A204.1 (cell line): Measurements from ENCODE around the gene C1orf198.

ENCODE experiments used
- FAIRE-seq: peaks from 2 replicates; lab custom pipeline; 2012; peaks lifted over from hg19 to GRCh38; lab: Jason Lieb, UNC

Gene C1orf198

DNA sequence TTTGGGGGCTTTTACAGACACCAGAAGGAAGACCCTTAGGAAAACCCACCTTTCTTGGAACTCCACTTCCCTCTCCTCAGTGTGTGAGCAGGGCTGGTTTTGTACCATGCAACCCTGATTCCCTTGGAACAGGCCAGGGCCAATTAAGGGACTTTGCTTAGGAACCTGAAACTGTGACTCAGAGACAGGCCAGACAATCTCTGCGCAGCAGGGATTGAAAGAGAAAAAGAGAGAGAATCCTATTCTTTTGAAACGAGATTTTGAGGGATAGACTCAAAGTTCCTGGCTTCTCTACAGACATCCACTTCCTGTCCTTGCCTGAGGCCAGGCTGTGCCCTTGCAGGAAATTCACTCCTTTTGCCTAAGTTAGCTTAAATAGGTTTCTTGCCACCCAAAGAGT is 23.1 kb upstream of the C1orf198 start:
- FAIRE-seq = no peak

GRCh38 chr1:230884646-230885045 is 16.3 kb upstream of the C1orf198 start:
- FAIRE-seq = no peak

GRCh38 chr1:230883967-230884366 is 15.6 kb upstream of the C1orf198 start:
- FAIRE-seq = no peak

- no peak for FAIRE-seq
These were observed 11.5 kb upstream of the C1orf198 start for GRCh38 chr1:230879778-230880177.

- no peak for FAIRE-seq
These were observed 10.3 kb upstream of the C1orf198 start for GRCh38 chr1:230878591-230878990.

DNA sequence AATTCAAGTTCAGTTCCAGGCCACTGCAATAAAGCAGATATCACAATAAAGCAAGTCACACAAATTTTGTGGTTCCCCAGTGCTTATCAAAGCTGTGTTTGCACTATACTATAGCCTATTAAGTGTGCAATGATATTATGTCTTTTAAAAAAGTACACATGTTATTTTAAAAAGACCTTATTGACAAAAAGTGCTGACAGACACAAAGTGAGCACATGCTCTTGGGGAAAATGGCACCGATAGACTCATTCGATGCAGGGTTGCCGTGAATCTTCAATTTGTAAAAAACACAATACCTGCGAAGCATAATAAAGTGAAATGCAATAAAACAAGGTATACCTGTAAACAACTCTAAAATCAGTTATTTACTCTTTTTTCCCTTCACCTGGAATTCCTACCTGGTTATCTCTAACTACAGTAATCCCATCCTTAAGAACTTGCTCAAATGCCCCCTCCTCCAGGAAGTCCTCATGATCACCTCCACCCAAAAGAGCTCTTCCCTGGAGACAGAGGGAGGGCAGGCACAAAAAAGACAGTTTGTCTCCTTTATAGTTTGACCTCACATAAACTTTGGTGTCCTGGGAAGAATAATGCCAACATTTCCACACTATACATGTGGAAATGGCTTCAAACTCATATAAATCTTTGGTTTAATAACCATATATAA is 9.7 kb upstream of the C1orf198 start:
- no peak for FAIRE-seq

GRCh38 chr1:230877146-230877923 is 9.0 kb upstream of the C1orf198 start:
- FAIRE-seq = no peak

- no peak for FAIRE-seq
These were observed 8.3 kb upstream of the C1orf198 start for GRCh38 chr1:230876660-230877059.

GRCh38 chr1:230875370-230875769 is 7.0 kb upstream of the C1orf198 start:
- FAIRE-seq = no peak

DNA sequence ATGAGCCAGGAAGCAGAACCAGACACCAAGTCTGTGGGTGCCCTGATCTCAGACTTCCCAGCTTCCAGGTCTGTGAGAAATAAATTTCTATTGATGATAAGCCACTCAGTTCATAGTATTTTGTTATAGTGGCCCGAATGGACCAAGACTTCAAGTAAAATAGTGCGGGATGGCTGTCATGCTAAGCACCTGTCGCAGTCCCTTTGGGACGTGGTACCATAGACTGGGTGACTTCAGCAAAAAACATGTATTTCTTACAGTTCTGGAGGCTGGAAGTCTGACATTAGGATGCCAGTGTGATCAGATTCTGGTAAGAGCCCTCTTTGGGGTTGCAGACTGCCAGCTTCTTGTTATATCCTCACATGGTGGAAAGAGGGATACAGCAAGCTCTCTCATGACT is 2.6 kb upstream of the C1orf198 start:
- no peak for FAIRE-seq

DNA sequence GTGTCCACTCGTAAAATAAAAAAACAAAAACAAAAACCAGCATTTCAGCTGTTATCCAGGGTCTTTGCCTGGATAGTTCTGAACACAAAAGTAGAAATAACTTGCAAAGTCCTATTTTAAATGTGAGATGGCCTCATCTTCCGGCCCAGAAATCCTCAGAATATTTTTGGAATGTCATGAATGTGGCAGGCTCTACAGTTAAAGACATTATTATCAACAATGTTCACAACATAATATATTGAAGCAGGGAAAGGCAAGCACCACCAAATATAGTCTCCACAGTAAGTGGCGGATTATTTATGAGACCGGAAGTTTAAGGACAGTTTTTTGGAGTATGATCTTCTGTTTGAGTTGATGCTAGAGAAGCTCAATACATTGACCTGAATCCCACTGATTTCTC is 1.2 kb upstream of the C1orf198 start:
- no peak for FAIRE-seq

- no peak for FAIRE-seq
These were observed 540 bp upstream of the C1orf198 start for GRCh38 chr1:230868736-230869385.

GRCh38 chr1:230867101-230867902 is 1.0 kb downstream of the C1orf198 start:
- FAIRE-seq = no peak

GRCh38 chr1:230866171-230867070 is 1.9 kb downstream of the C1orf198 start:
- no peak for FAIRE-seq

DNA sequence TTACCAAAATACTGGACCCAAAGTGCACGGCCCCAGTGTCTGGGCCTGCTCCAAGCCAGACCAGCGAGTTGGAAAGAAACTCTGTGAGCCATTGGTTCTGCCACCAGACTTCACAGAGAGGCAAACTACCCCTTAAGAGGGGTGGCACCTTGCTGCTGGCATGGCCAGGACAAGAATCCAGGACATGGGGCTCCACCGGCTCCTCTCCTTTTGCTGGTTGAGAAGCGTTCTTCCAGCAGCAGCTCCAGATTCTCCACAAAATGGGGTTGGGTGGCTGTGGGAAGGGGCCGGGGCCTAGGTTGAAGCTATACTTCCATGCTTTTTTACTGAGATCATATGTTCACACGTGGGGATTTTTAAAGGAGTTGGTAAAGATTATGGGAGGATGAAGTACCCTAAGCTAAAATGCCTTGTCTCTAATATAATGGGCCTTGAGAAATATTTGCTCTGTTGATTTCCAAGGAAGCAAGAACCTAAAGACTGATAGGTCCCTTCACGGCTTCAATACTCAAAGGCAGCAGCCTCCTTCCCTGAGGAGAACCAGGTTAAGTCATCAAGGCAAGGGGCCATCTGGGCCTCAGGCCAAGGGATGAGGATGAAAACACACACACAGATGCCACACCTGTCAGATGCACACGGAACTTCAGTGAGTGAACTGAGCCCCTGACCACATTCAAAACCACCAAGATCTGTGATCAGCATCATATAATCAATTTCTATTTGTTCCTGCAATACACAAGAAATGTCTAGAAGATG is 3.1 kb downstream of the C1orf198 start:
- FAIRE-seq = no peak

GRCh38 chr1:230864441-230864840 is 3.9 kb downstream of the C1orf198 start:
- FAIRE-seq = no peak

GRCh38 chr1:230863449-230863848 is 4.9 kb downstream of the C1orf198 start:
- no peak for FAIRE-seq

DNA sequence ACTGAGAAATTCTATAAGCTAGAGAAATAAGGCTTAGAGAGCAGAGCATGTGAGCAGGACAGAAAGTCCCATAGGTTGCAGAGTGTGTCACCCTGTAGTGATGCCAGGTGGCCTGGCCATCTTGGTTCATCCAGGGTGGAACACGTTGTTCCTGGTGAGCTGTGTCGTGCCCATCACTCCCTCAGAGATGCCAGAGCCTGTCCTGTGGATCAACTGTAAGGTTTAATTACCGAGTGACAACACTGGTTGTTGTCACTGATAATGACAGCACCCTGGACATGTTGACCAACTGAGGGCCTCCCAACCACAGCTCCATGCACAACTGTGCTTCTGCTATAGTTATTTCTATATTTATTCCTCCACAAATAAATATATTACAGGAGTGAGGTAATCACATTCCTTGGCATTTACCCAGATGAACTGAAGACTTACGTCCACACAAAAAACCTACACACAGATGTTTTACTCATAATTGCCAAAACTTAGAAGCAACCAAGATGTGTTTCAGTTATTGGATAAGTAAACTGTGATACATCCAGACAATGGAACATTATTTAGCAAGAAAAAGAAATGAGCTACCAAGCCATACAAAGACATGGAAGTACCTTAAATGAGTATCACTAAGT is 6.2 kb downstream of the C1orf198 start:
- no peak for FAIRE-seq

GRCh38 chr1:230861489-230861888 is 6.8 kb downstream of the C1orf198 start:
- no peak for FAIRE-seq
